NCI-H187 (cell line): ENCODE measurements around the gene UNC5CL.

Experiments used
- DNase-seq, 2 experiments: peaks; one replicate each; lab custom pipeline; 2025; lab: John Stamatoyannopoulos, UW

UNC5CL gene

DNA sequence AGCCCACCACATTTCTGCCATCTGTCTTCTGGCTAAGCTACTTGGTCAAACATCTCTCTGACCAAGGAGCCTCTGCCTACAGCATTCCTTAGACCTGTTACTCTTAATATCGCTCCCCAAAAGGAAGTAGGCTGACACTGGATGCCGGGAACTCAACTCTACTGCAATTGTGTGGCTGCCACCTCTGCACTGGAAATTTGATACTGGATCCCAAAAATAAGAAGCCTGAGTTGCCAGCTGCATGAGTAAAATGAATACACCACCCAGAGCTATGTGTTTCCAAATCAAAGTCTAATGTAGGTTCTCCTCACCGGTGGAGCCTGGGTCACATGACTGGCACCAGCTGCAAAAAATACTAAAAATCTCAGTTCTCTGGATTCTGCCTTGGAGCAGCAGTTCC lies 36.9 kb downstream of the UNC5CL start:
- no peak for DNase-seq

- no peak for DNase-seq
These were observed 38.8 kb downstream of the UNC5CL start for GRCh38 chr6:41000248-41000647.

DNA sequence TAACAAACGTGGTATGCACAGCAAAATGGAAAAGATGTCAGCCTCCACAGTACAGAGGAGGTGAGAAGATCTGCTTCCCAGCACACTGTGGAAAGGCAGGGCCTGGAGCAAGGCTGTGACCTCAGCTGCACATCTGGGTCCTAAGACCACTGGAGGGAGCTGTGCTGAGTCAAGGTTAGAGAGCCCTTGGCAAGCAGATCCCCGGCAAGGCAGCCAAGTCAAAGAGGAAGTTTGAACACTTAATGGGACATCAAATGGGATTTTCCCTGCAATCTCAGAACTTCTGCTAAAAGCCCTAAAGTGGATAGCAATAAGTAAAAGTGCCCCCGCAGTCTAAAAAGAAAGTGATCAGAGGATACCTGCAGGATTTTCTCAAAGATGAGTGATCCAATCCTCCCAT lies 39.5 kb downstream of the UNC5CL start:
- DNase-seq = no peak

DNA sequence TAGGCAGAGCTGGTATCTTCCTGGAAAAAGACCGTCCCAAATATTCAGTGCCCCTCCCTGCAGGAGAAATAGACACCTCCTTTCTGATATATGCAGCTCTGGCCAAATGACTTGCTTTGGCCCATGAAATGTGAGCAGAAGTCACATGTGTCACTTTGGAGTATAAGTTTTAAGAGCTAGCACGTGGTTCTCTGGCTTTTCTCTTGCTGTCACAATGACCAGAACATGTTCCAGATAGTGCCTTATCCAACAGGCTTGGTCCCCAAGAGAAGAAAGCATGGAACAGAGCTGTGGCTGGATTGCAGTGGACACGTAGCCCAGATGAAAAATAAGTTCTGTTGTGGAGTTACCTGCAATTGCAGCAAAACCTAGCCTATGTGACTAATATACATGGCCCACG lies 40.4 kb downstream of the UNC5CL start:
- DNase-seq = no peak

- DNase-seq = no peak
These were observed 41.6 kb downstream of the UNC5CL start for GRCh38 chr6:40997234-40997957.

DNA sequence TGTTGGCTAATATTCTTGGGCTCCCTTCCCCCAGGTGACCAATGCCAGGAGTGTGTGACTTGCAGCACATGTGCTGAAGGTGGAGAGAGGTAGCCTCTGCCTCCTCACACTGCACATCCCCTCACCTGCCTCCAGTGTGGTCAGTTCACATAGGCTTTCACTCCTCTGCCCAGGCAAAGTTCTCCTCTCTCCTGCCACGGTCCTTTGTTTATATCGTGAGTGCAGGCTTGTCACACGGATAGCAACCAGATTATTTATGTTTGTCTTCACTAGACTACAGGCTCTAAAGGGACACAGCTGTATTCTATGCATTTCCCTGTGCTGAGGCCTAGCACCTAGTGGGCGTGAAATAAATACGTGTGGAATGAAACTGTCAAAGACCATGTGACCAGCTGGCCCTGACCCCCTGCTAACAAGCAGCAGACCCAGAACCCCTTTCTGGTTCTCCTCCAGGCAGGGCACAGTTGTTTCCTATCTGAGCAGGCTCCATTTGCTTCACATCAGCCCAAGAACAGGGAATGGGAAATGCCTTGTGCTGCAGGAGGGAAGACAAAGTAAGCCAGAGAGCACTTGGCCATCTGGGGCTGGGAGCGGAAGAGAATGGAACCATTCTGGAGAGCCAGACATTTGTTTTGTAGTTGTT lies 42.3 kb downstream of the UNC5CL start:
- no peak for DNase-seq

- DNase-seq = no peak
These were observed 46.3 kb downstream of the UNC5CL start for GRCh38 chr6:40992746-40993145.

GRCh38 chr6:40990301-40990700 lies 48.7 kb downstream of the UNC5CL start:
- DNase-seq = no peak

DNA sequence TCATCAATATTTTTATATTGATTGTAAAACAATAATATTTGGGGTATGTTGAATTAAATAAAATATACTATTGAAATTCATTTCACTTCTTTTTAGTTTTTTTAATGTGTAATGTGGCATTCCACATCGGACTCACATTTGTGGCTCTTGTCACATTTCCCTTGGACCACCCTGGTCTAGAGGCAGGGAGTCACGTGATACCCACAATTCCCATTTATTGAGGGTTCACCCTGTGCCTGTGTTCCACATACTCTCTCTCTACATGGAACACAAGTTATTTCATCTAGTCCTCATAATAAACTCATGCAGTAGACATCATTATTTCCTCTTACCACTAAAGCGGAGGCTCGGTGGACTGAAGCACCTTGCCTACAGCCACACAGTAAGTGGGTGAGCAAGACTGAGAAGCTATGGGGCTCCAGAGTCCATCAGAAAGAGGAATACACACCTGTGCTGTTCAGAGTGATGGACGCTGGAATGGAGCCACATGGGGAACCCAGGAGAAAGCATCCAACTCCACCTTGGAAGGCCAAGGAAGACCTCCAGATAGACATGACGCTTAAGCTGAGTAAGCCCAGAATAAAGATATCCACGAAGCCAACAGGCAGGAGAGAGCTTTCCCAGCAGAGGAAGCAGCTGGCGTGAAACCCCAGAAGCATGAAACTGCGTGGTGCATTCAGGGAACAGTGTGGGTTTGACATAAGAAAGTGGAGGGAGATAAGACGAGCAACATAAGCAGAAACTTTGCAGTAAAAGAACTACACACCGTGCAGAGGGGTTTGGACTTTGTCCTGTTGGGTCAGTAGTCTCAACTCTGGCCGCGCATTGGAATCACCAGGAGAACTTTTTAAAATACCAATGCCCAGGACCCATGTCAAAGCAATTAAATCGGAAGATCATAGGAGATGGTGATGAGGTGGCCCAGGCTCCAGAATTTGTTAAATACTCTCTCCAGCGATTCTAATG lies 49.5 kb downstream of the UNC5CL start:
- no peak for DNase-seq

- no peak for DNase-seq
These were observed 50.4 kb downstream of the UNC5CL start for GRCh38 chr6:40988634-40989033.

GRCh38 chr6:40986921-40987819 lies 51.9 kb downstream of the UNC5CL start:
- DNase-seq = no peak

DNA sequence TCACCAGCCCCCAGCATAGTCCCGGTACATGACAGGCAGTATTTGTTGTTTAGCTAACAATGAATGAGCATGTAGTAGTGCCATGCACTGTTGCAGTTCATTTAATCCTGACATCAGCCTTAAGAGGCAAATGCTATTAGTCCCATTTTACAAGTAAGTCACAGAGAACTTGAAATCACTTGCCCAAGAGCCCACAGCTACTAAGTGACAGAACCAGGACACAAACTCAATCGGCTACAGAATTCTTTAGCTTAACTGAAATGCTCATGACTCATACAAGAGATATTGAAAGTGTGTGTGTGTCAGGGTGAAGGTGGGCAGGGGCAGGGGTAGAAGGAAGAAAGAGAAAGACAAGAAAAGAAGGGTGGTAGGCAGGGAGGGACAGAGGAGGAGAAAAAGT lies 52.7 kb downstream of the UNC5CL start:
- no peak for DNase-seq

DNA sequence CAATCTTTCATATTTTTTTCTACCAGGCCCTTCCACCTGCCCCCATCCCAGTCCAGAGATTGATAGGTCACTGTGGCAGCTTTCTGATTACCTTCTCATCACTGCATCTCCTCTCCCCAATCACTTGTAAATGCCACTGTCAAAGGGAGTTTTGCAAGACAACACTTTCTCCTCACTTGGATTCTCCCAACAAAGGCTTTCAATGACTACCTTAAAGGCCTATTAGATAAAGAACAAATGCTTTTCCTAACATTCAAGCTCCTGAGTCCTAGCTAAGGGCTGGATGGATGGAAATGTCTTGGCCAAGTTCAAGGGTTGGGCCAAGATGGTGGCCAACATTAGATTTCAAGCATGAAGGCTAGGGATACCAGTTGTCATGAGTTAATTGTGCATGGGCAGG lies 55.3 kb downstream of the UNC5CL start:
- no peak for DNase-seq

- no peak for DNase-seq
These were observed 56.1 kb downstream of the UNC5CL start for GRCh38 chr6:40982917-40983316.

DNA sequence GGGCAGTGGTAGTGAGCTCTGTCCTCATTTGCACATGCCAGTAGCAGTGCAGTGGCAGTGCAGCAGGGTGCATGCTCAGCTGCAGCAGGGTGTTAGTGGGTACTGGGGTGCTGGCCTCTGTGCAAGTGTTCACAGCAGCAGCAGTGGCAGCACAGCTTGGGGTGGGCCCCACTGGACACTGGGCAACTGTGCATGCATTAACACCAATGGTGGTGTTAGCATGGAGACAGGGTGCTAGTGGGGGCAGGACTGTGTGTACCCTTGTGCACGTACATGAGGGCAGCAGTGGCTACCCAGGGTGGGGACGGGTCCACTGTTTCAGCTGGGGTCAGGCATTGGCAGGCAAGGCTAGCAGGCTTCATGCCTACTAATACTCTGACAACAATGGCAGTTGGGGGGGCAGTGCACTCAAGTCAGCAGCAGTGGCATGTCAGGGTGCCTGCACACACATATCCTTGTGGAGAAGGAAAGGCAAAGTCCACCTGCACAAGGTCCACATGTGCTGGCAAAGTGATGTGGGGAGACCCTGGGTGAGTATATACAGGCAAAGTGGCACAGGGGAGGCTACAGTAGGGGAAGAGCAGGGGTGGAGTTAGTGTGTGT lies 60.2 kb downstream of the UNC5CL start:
- no peak for DNase-seq

DNA sequence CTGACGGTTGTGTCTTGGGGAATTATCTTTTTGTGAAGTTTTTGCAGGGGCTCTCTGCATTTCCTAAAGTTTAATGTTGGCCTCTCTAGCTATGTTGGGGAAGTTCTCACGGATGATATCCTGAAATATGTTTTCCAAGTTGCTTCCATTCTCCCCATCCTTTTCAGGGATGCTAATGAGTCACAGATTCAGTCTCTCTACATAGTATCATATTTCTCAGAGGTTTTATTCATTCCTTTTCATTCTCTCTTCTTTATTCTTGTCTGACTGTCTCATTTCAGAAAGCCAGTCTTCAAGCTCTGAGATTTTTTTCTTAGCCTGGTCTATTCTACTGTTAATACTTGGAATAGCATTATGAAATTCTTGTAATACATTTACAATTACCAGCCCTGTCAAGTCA lies 61.3 kb downstream of the UNC5CL start:
- DNase-seq = no peak

DNA sequence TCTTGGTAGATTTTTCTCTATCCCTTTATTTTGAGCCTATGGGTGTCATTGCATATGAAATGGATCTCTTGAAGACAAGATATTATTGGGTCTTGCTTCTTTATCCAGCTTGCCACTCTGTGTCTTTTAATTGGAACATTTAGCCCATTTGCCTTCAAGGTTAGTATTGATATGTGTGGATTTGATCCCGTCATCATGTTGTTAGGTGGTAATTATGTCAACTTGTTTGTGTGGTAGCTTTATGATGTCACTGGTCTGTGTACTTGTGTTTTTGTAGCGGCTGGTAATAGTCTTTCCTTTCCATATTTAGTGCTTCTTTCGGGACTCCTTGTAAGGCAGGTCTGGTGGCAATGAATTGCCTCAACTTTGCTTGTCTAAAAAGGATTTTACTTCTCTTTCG lies 61.9 kb downstream of the UNC5CL start:
- DNase-seq = no peak
